ENCODE results near the gene RING1.
A peak's percentile ranks its signal among the peaks of the same experiment; 100 is the strongest.
"Not testable (repeated sequence)": the region's sequence is repeated elsewhere in the genome, so short reads cannot be mapped to it uniquely, and the experiment has no call there.

RING1 gene

GRCh38 chr6:33207552-33208090 is 679 bp upstream of the RING1 start:
- FAIRE-seq = no peak

GRCh38 chr6:33209856-33210255 is 1.6 kb downstream of the RING1 start:
- FAIRE-seq = no peak

- FAIRE-seq = no peak
Measured at GRCh38 chr6:33211136-33211535, 2.8 kb downstream of the RING1 start.

GRCh38 chr6:33211666-33212422 is 3.5 kb downstream of the RING1 start:
- FAIRE-seq = no peak

GRCh38 chr6:33212857-33213165 is 4.5 kb downstream of the RING1 start:
- FAIRE-seq = no peak

- FAIRE-seq = no peak
Measured at GRCh38 chr6:33213166-33213988, 5.1 kb downstream of the RING1 start.

- FAIRE-seq = no peak
Measured at GRCh38 chr6:33213989-33214335, 5.7 kb downstream of the RING1 start.

- no peak for FAIRE-seq
Measured at GRCh38 chr6:33215271-33216116, 7.2 kb downstream of the RING1 start.

GRCh38 chr6:33216117-33216649 is 7.9 kb downstream of the RING1 start:
- FAIRE-seq = no peak

GRCh38 chr6:33217246-33217645 is 8.9 kb downstream of the RING1 start:
- no peak for FAIRE-seq

GRCh38 chr6:33217681-33218080 is 9.4 kb downstream of the RING1 start:
- FAIRE-seq = no peak

- FAIRE-seq = not testable (repeated sequence)
Measured at GRCh38 chr6:33226503-33227120, 18.3 kb downstream of the RING1 start.

- FAIRE-seq = no peak
Measured at GRCh38 chr6:33235221-33235634, 26.9 kb downstream of the RING1 start.

GRCh38 chr6:33236328-33236727 is 28.0 kb downstream of the RING1 start:
- FAIRE-seq = no peak

- no peak for FAIRE-seq
Measured at GRCh38 chr6:33236852-33237251, 28.6 kb downstream of the RING1 start.

- FAIRE-seq = no peak
Measured at GRCh38 chr6:33237741-33238140, 29.4 kb downstream of the RING1 start.

- FAIRE-seq = no peak
Measured at GRCh38 chr6:33241968-33242367, 33.7 kb downstream of the RING1 start.

- FAIRE-seq = no peak
Measured at GRCh38 chr6:33243476-33243875, 35.2 kb downstream of the RING1 start.

- no peak for FAIRE-seq
Measured at GRCh38 chr6:33247977-33248642, 39.8 kb downstream of the RING1 start.

- no peak for FAIRE-seq
Measured at GRCh38 chr6:33248643-33248931, 40.3 kb downstream of the RING1 start.

GRCh38 chr6:33248932-33249731 is 40.8 kb downstream of the RING1 start:
- FAIRE-seq = peak; percentile 64
